Activated T-cell treated with anti-CD3 and anti-CD28 coated beads, Interleukin-2, amount 50 U/mL, for 4 hours (primary cell): Measurements from ENCODE around the gene SET. TPM values are rescaled to one million over a fixed set of nuclear protein-coding genes. Genes with fewer than 3 reads are reported as not detected.
"Not testable (repeated sequence)": the region's sequence is repeated elsewhere in the genome, so short reads cannot be mapped to it uniquely, and the experiment has no call there.

ENCODE experiments used
- ATAC-seq, 2 donors: fragments of 200-7000 bp; cut with Tn5 transposase; one replicate each; pipeline ENCODE4 v1.10.0; 2021
- DNase-seq: peaks from one replicate; pipeline ENCODE4 v3.0.0-alpha.2; 2020
- H3K27me3 Mint-ChIP-seq: one replicate; pipeline ENCODE4 v1.8.0; 2021; ENCODE audit warnings: low read depth, mixed read lengths
- H3K36me3 Mint-ChIP-seq: one replicate; pipeline ENCODE4 v1.8.0; 2022; ENCODE audit warnings: mixed read lengths; ENCODE audit not compliant: insufficient read depth
- H3K4me1 Mint-ChIP-seq: one replicate; pipeline ENCODE4 v1.8.0; 2021; ENCODE audit warnings: low read depth, mixed read lengths
- H3K4me3 Mint-ChIP-seq: one replicate; pipeline ENCODE4 v1.8.0; 2021; ENCODE audit warnings: mild to moderate bottlenecking, moderate library complexity, mixed read lengths
- H3K9me3 Mint-ChIP-seq: one replicate; pipeline ENCODE4 v1.8.0; 2021; ENCODE audit warnings: mixed read lengths
- total RNA-seq, 3 donors: library from RNA; stranded (reverse); gene quantifications; one replicate each; pipeline ENCODE4 v1.2.1, GENCODE V29; 2021

SET gene
- total RNA-seq, result 100 to 1,000 TPM; 761 to 865 (median 792) TPM

- no peaks in the 10 kb centered on the region for H3K9me3 Mint-ChIP-seq
- ATAC-seq, result peak; percentile 74 to 78
- H3K36me3 Mint-ChIP-seq, result peaks cover 26% of the 10 kb centered on the region
- no peaks in the 10 kb centered on the region for H3K27me3 Mint-ChIP-seq
- DNase-seq, result peak; percentile 91
- peak within 1 kb of the TSS; percentile 100 for H3K4me3 Mint-ChIP-seq
- peaks cover 55% of the 10 kb centered on the region for H3K4me1 Mint-ChIP-seq
These were observed at the start of gene SET for GRCh38 chr9:128688501-128689292. TSS of gene SET (plus strand) at chr9:128689222. CDS start at chr9:128689583, 361 bp downstream.

- ATAC-seq, result no peak
- Mint-ChIP-seq H3K4me3 (no peak overlapping the region), H3K4me1 (no peaks in the 10 kb centered on the region), H3K9me3 (no peaks in the 10 kb centered on the region), H3K27me3 (no peaks in the 10 kb centered on the region), H3K36me3 (no peaks in the 10 kb centered on the region)
- no peak for DNase-seq
These were observed 48.4 kb upstream of the SET start for GRCh38 chr9:128640603-128641002.

GRCh38 chr9:128642675-128643245 lies 46.3 kb upstream of the SET start:
- Mint-ChIP-seq H3K27me3 (no peaks in the 10 kb centered on the region), H3K36me3 (no peaks in the 10 kb centered on the region), H3K4me3 (no peak overlapping the region), H3K4me1 (no peaks in the 10 kb centered on the region), H3K9me3 (no peaks in the 10 kb centered on the region)
- no peak for ATAC-seq
- no peak for DNase-seq

- H3K4me3 Mint-ChIP-seq, result no peak overlapping the region
- H3K9me3 Mint-ChIP-seq, result no peaks in the 10 kb centered on the region
- no peaks in the 10 kb centered on the region for H3K27me3 Mint-ChIP-seq
- DNase-seq (no peak), ATAC-seq (no peak)
- H3K4me1 Mint-ChIP-seq, result no peaks in the 10 kb centered on the region
- no peaks in the 10 kb centered on the region for H3K36me3 Mint-ChIP-seq
These were observed 45.3 kb upstream of the SET start for GRCh38 chr9:128643519-128644300.

- H3K4me1 Mint-ChIP-seq, H3K4me3 Mint-ChIP-seq, H3K9me3 Mint-ChIP-seq, H3K27me3 Mint-ChIP-seq, H3K36me3 Mint-ChIP-seq: not testable (repeated sequence)
- DNase-seq (peak; percentile 63), ATAC-seq (peak; percentile 93 to 97)
These were observed 40.8 kb upstream of the SET start for GRCh38 chr9:128648206-128648605.

- Mint-ChIP-seq H3K9me3 (no peaks in the 10 kb centered on the region), H3K4me3 (no peak overlapping the region), H3K4me1 (peaks cover 2% of the 10 kb centered on the region), H3K36me3 (no peaks in the 10 kb centered on the region), H3K27me3 (no peaks in the 10 kb centered on the region)
- DNase-seq (no peak), ATAC-seq (no peak)
These were observed 37.2 kb upstream of the SET start for GRCh38 chr9:128651798-128652197.

GRCh38 chr9:128653908-128654307 lies 35.1 kb upstream of the SET start:
- Mint-ChIP-seq H3K36me3 (no peaks in the 10 kb centered on the region), H3K4me3 (no peak overlapping the region), H3K4me1 (peaks cover 6% of the 10 kb centered on the region), H3K9me3 (no peaks in the 10 kb centered on the region), H3K27me3 (no peaks in the 10 kb centered on the region)
- ATAC-seq (no peak), DNase-seq (no peak)

- Mint-ChIP-seq H3K36me3 (no peaks in the 10 kb centered on the region), H3K27me3 (no peaks in the 10 kb centered on the region), H3K4me3 (peak overlapping the region; percentile 37), H3K9me3 (no peaks in the 10 kb centered on the region), H3K4me1 (peaks cover 6% of the 10 kb centered on the region)
- no peak for ATAC-seq
- no peak for DNase-seq
These were observed 34.5 kb upstream of the SET start for GRCh38 chr9:128654481-128654880.

GRCh38 chr9:128656416-128657343 lies 32.3 kb upstream of the SET start, which contains the start of gene DYNC2I2:
TSS of gene DYNC2I2 (minus strand) at chr9:128656847. CDS start at chr9:128656726, 121 bp downstream.
- ATAC-seq (peak; percentile 98 to 99), DNase-seq (peak; percentile 97)
- Mint-ChIP-seq H3K27me3 (no peaks in the 10 kb centered on the region), H3K4me1 (peaks cover 6% of the 10 kb centered on the region), H3K36me3 (no peaks in the 10 kb centered on the region), H3K4me3 (peak within 1 kb of the TSS; percentile 89), H3K9me3 (no peaks in the 10 kb centered on the region)

- Mint-ChIP-seq H3K9me3 (no peaks in the 10 kb centered on the region), H3K27me3 (no peaks in the 10 kb centered on the region), H3K36me3 (no peaks in the 10 kb centered on the region), H3K4me1 (peaks cover 6% of the 10 kb centered on the region), H3K4me3 (peak overlapping the region; percentile 89)
- DNase-seq (no peak), ATAC-seq (no peak)
These were observed 31.7 kb upstream of the SET start for GRCh38 chr9:128657344-128657704.

- no peak for ATAC-seq
- Mint-ChIP-seq H3K27me3 (no peaks in the 10 kb centered on the region), H3K9me3 (no peaks in the 10 kb centered on the region), H3K4me3 (no peak overlapping the region), H3K4me1 (peaks cover 6% of the 10 kb centered on the region), H3K36me3 (no peaks in the 10 kb centered on the region)
- no peak for DNase-seq
These were observed 31.2 kb upstream of the SET start for GRCh38 chr9:128657796-128658195.

GRCh38 chr9:128666481-128666941 lies 22.5 kb upstream of the SET start:
- not testable (repeated sequence) for DNase-seq, H3K27me3 Mint-ChIP-seq, H3K9me3 Mint-ChIP-seq, H3K36me3 Mint-ChIP-seq, ATAC-seq, H3K4me3 Mint-ChIP-seq, H3K4me1 Mint-ChIP-seq

- H3K27me3 Mint-ChIP-seq, result no peaks in the 10 kb centered on the region
- no peaks in the 10 kb centered on the region for H3K4me1 Mint-ChIP-seq
- H3K9me3 Mint-ChIP-seq, result no peaks in the 10 kb centered on the region
- H3K4me3 Mint-ChIP-seq, result no peak overlapping the region
- ATAC-seq (no peak), DNase-seq (no peak)
- H3K36me3 Mint-ChIP-seq, result no peaks in the 10 kb centered on the region
These were observed 19.2 kb upstream of the SET start for GRCh38 chr9:128669786-128670185.

- H3K36me3 Mint-ChIP-seq, result no peaks in the 10 kb centered on the region
- no peak for ATAC-seq
These were observed 13.6 kb upstream of the SET start for GRCh38 chr9:128675382-128675781.

More at GRCh38 chr9:128675382-128675781, 13.6 kb upstream of the SET start:
- Mint-ChIP-seq H3K4me3 (no peak overlapping the region), H3K27me3 (no peaks in the 10 kb centered on the region), H3K4me1 (no peaks in the 10 kb centered on the region), H3K9me3 (no peaks in the 10 kb centered on the region)
- no peak for DNase-seq
